Non-pigmented ciliary epithelial cell (primary cell): Measurements from ENCODE around the gene TSPEAR.
"Not testable (repeated sequence)": the region's sequence is repeated elsewhere in the genome, so short reads cannot be mapped to it uniquely, and the experiment has no call there.

Experiments
- DNase-seq: peaks from one replicate; pipeline ENCODE4 v3.0.0-alpha.2; 2010; ENCODE audit warnings: low read depth

TSPEAR gene

DNA sequence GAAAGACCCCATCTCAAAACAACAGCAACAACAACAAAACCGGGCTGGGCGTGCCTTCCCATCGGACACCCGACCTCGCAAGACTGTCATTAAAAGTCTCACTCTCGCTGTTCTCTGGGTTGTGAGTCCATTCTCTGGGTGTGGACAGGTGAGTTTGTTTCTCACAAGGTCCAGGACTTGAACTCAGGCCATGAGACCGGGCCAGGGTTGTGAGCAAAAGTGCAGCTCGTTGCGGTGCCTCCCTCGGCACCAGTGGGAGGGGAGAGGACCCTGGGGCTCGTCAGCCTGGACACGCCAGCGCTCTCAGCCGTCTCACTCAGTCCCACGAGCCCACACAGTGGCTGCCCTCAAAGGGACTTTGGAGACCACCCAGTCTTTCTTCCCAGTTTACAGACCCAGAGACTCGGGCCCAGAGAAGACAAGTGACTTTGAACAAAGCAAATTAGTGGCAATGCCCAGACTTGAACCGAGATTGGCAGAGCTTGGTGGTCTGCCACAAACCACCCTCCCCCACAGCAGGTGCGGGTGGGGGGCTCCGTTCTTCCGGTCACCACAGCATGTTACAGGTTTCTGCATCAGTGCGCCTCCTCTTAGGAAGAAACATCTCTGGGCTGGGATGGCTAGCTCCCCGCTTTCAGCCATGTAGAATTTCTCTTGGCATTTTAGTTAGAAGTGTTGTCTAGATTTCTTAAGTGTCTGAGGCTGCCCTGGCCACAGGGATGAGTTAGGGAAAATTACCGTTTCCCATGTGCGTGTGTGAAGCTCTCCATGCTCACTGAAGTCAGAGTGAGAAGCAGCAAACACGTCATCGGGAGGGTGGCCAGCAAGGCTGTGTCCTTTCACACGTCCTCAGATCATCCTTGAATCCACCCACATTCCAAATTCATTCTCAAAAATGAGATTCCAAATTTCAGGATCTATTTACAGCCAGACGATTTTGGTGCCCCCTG, 227.8 kb downstream of the TSPEAR start:
- no peak for DNase-seq

GRCh38 chr21:44482581-44483287, 228.6 kb downstream of the TSPEAR start:
- DNase-seq = no peak

- no peak for DNase-seq
Observed at GRCh38 chr21:44480200-44481053, 230.9 kb downstream of the TSPEAR start.

DNA sequence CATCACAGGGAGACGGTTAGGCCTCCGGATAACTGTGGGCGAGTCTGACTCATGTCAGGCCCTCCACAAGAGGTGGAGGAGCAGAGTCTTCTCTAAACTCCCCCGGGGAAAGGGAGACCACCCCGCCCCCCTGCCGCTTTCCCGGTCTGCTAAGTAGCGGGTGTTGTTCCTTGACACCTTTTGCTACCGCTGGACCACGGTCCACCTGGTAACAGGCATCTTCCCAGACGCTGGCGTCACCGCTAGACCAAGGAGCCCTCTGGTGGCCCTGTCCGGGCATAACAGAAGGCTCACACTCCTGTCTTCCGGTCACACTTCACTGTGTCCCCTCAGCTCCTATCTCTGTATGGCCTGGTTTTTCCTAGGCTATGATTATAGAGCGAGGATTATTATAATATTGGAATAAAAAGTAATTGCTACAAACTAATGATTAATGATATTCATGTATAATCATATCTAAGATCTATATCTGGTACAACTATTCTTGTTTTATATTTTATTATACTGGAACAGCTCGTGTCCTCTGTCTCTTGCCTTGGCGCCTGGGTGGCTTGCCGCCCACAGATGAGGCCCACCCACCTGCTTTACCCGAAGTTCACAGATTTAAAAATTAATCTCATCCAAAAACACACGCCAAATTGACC, 231.7 kb downstream of the TSPEAR start:
- DNase-seq = not testable (repeated sequence)

- DNase-seq = no peak
Observed at GRCh38 chr21:44478801-44479167, 232.6 kb downstream of the TSPEAR start.

- DNase-seq = no peak
Observed at GRCh38 chr21:44478124-44478800, 233.1 kb downstream of the TSPEAR start.

DNA sequence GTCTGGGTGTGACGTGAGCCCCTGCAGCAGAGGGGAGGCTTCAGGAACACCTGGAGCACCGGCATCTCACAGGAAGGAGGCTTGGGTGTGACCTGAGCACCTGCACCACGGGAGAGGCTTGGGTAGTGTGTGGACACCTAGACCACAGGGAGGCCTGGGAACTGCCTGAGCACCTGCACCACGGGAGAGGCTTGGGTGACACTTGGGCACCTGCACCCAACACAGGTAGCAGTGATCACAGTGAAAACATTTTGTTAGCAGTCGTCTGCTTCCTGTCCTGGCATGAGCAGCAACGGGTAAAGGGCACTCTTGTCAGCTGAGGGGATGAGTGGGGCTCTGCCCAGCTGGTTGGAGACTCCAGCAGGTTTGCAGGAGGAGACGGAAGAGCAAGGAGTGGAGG, 233.7 kb downstream of the TSPEAR start:
- no peak for DNase-seq

DNA sequence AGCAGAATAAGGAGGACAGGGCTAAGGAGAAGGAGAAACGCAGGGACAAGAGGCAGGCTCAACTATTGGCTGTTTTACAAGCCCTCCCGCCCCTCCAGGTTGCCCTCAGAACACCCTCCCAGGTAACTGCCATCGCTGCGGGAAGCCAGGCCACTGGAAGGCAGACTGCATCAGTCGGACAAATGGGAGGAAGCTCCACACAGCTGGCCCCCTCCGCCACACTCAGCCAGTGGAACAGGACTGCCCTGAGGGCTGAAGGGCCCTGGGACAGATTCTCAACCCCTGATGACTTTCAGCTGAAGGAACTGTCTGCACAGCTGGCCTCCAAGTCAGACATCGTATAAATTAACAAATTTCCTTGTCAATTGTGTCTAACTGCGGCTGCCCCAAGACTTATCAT, 234.2 kb downstream of the TSPEAR start:
- no peak for DNase-seq

DNA sequence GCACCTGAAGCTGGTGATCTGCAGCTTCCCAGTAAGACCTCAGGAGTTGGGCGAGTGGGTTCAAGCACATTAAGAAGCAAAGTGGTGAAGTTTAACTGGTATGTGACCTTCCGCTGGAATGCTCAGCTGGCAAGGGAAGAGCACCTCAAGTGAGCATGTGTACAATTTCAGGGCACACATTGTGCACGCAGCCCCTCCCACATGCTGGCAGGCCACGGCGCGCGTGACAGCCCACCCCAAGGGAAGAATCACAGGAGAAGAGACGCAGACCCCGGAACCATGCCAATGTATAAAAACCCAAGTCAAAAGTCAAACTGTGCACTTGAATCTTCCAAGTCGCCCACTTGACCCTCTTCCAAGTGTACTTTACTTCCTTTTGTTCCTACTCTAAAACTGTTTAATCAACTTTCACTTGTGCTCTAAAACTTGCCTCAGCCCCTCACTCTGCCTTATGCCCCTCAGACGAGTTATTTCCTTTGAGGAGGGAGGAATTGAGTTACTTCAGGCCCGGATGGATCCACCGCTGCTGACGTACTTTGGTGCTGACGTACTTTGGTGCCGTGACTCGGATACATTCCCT, 236.0 kb downstream of the TSPEAR start:
- no peak for DNase-seq

DNA sequence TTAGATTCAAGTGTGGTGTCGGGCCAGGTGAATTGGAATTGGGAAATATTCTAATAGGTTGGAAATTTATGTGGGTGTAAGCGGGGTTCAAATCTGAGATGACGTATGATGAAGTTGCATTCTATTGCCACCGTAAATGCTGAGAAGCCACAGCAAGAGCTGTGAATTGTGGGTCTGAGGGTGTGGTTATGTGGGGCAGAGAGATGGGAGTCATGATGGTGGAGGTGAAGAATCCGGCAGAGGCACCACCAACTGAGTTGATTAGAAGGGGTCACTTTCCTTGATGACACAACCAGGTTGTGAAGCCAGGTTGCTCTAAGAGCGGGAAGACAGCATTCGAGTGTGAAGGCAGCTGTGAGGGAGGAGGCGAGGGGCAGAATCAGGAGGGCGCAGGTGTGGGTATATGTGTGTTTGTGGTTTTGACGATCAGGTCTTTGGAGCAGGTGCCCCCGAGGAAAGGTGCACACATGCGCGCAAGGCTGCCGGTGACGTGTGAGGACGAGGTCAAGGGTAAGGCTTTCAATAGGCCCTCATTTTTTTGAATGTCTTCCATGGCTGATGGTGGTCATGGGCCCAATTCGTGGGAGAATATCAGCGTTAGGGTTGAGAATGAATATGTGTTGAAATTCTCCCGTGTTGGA, 237.3 kb downstream of the TSPEAR start:
- DNase-seq = no peak

DNA sequence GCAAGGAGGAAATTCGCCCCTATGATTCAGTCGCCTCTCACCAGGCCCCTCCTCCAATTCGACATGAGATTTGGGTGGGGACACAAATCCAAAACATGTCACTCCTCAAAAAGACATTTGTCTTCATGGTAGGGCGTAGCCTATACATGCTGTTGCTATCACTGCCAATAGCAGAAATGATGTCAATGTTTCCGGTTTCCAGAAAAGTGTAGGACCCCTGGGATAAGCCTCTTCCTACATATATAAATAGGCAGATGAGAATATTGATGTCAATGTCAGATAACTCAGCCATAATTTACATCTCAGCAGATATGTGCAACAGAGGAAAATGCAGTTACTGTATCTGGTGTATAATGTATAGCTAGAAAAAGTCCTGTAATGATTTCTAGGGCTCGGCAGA, 239.4 kb downstream of the TSPEAR start:
- DNase-seq = no peak

GRCh38 chr21:44471341-44471740, 240.0 kb downstream of the TSPEAR start:
- no peak for DNase-seq

GRCh38 chr21:44467859-44468195, 243.5 kb downstream of the TSPEAR start:
- no peak for DNase-seq

GRCh38 chr21:44466996-44467858, 244.1 kb downstream of the TSPEAR start:
- DNase-seq = no peak

GRCh38 chr21:44466351-44466954, 244.9 kb downstream of the TSPEAR start:
- no peak for DNase-seq

GRCh38 chr21:44464351-44464750, 247.0 kb downstream of the TSPEAR start:
- no peak for DNase-seq

- no peak for DNase-seq
Observed at GRCh38 chr21:44463724-44464123, 247.6 kb downstream of the TSPEAR start.

DNA sequence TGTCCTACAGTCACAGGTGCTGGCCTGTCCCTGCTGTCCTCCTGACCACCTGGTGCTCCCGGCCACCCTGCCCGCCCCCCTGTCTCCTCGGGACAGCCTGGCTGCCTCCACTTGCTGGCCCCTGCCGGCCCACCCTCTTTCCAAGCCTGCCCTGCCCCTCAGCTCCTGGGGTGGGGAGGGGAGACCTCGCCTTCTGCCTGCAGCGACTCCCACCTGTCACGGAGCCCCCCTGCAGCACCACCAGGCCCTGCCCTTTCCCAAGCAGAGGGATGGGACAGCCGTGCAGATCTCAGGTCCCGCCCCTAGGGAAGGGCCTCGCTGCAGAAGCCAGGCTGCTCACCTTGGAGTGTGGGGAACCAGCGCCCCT, 248.6 kb downstream of the TSPEAR start:
- no peak for DNase-seq
